Lower leg skin (tissue), 3 donors: ENCODE results near the gene FAAH.

Experiments
- CTCF ChIP-seq, 3 donors: fragments of 450-650 bp; IDR thresholded peaks; one replicate each; pipeline ENCODE4 v1.5.1; 2016; ENCODE audit warnings: antibody characterized with exemption in 3 of 3, mild to moderate bottlenecking in 3 of 3, moderate library complexity in 2 of 3
- POLR2A ChIP-seq, 2 donors: fragments of 450-650 bp; IDR thresholded peaks; one replicate each; pipeline ENCODE4 v1.6.1; 2016 to 2017; ENCODE audit warnings: antibody characterized with exemption in 2 of 2, mild to moderate bottlenecking in 1 of 2, moderate library complexity in 1 of 2

- TF ChIP-seq CTCF (IDR thresholded peaks at IDR 0.05), result no peak
- no peak for TF ChIP-seq POLR2A (IDR thresholded peaks at IDR 0.05)
These were observed 24.4 kb upstream of the FAAH start for GRCh38 chr1:46369542-46370213.
